Measurements from ENCODE around the gene SLC7A5.
"Not testable (repeated sequence)": the region's sequence is repeated elsewhere in the genome, so short reads cannot be mapped to it uniquely, and the experiment has no call there.

SLC7A5 gene

GRCh38 chr16:87794485-87795078, 74.7 kb downstream of the SLC7A5 start:
- DNase-seq (ENCODE audit: low read depth in 2 of 2) = no peak

DNA sequence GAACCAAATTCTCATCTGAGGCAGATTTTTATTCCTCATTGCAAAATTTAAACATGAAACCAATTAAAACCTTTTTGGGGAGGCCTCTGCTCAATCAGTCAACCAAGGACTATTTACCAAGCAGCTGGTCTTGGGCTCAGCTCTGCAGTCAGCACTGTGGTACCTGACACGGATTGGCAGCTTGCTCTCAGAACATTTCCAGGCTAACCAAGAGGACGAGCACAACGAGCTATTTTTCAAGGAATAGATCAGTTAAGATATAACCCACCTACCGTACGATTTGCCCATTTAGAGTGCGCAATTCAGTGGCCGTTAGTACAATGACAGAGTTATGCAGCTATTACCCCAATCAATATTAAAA, 77.1 kb downstream of the SLC7A5 start:
- no peak for DNase-seq (ENCODE audit: low read depth in 2 of 2)

GRCh38 chr16:87791295-87792204, 77.8 kb downstream of the SLC7A5 start:
- no peak for DNase-seq (ENCODE audit: low read depth in 2 of 2)

- DNase-seq (ENCODE audit: low read depth in 2 of 2) = no peak
Measured at GRCh38 chr16:87790292-87791100, 78.8 kb downstream of the SLC7A5 start.

DNA sequence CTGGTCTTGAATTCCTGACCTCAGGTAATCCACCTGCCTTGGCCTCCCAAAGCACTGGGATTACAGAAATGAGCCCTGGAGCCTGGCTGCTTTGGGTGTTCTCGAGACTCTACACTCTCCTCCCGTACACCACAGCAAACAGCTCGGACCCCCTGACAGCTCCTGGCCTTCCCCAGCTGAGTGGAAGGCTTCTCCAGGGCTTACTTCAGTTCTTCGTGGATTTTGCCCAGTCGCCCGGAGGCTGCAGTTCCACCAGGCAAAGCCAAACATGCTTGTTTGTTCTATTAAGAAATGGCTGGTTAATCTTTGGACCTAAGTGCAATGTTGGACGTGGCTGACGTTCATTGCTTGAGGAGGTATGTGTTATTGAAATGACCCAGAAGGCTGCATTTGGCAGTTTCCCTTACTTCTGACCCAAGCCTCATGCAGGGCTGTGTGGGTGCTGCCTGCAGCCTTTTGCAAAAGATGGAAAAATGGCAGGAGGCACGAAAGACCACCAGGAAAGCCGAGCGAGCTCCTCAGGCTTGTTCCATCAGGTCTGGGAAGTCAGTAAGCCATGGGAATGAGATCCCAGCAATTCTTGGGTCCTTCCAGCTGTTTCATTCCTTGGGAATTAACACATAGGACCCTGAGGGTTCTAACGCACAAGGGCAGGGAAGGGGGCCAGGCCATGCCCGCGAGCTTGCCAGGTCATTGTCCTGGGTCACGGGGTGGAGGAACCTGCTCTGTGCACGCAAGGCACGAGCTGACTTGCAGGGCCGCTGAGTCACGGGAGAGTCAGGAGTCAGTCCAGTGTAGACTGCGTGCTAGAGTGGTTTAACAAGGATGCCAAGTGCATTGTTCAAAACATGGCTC, 79.6 kb downstream of the SLC7A5 start:
- DNase-seq (ENCODE audit: low read depth in 2 of 2) = no peak

DNA sequence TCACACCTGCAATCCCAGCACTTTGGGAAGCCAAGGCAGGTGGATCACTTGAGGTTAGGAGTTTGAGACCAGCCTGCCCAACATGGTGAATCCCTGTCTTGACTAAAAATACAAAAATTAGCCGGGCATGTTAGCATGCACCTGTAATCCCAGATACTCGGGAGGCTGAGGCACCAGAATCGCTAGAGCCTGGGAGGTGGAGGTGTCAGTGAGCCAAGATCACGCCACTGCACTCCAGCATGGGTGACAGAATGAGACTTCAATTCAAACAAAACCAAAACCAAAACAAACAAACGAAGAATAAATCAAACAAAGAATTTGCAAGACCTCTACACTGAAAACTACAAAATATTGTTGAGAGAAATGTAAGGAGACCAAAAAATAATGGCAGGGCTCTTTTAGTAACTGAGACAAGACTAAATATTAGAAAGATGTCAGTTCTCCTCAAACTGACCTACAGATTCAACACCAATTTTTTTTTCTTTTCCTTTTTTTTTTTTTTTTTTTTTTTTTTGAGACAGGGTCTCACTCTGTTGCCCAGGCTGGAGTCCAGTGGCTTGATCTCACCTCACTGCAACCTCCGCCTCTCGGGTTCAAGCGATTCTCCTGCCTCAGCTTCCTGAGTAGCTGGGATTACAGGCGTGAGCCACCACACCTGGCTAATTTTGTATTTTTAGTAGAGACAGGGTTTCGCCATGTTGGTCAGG, 80.4 kb downstream of the SLC7A5 start:
- DNase-seq (ENCODE audit: low read depth in 2 of 2) = not testable (repeated sequence)

DNA sequence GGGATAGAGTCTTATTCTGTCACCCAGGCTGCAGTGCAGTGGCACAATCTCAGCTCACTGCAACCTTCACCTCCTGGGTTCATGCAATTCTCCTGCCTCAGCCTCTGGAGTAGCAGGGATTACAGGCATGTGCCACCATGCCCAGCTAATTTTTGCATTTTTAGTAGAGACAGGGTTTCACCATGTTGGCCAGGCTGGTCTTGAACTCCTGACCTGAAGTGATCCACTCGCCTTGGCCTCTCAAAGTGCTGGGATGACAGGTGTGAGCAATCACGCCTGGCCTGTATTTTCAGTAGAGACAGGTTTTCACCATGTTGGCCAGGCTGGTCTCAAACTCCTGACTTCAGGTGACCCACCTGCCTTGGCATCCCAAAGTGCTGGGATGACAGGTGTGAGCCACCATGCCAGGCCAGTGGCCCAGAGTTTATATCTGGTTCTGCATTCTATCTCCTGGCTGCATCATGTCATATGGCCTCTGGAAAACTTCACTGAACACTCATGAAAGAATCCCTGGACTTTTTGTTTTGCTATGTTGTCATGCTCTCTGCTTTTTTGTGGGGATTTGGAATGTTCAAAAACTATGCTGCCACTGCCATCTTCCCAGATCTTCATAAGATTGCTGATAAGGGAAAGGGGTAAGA, 81.7 kb downstream of the SLC7A5 start:
- DNase-seq (ENCODE audit: low read depth in 2 of 2) = not testable (repeated sequence)

DNA sequence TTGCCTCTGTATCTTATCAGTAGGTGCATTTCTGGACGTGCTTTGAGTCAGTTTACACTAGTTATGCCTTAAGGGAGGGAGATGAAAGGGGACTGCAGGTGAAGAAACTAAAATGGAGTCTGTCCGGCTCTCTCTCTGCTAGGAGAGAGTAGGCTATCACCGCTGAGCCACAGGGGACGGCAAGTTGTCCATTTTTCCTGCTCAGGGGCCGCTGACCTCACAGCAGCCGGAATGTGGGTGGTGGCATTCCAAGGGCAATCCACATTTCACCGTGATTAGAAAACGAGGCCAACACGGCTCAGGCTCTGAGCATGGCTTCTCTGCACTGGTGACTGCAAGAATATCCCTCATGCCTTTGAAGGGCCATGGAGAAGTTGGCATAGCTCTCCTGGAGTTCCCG, 84.5 kb downstream of the SLC7A5 start:
- DNase-seq (ENCODE audit: low read depth in 2 of 2) = no peak

GRCh38 chr16:87782033-87782432, 87.3 kb downstream of the SLC7A5 start:
- DNase-seq (ENCODE audit: low read depth in 2 of 2) = no peak

- peak; percentile 33 to 65 for DNase-seq (ENCODE audit: low read depth in 2 of 2)
Measured at GRCh38 chr16:87780385-87780989, 88.8 kb downstream of the SLC7A5 start.
